GM12801 (cell line): Measurements from ENCODE around the gene PLIN1.

Source experiments
- TF ChIP-seq, protein P1 (sequence below): IDR thresholded peaks from one replicate; pipeline ENCODE4 v1.5.1; 2011; ENCODE audit warnings: control low read depth; ENCODE audit not compliant: insufficient read length; ENCODE audit errors: extremely low read depth

PLIN1 gene, protein sequence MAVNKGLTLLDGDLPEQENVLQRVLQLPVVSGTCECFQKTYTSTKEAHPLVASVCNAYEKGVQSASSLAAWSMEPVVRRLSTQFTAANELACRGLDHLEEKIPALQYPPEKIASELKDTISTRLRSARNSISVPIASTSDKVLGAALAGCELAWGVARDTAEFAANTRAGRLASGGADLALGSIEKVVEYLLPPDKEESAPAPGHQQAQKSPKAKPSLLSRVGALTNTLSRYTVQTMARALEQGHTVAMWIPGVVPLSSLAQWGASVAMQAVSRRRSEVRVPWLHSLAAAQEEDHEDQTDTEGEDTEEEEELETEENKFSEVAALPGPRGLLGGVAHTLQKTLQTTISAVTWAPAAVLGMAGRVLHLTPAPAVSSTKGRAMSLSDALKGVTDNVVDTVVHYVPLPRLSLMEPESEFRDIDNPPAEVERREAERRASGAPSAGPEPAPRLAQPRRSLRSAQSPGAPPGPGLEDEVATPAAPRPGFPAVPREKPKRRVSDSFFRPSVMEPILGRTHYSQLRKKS

DNA sequence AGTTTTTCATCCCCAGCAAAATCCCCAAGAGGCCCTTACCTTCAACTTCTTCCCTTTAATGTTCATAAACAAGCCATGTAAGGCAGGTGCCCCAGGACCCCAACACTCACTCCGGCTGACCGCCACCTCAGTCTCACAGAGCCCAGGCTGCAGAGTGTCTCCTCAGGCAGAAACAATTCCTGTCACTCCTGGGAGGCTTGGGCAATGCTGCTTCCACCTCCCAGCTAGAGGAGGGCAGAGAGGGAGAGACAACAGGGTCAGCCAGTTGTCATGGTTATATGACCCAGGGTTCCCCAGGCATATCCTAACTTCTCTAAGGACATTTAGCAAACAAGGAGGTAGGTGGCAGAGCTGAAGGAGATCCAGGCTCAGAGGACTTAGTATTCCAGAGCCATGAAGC, at the start of gene PLIN1:
Gene PLIN1, minus strand, starts transcription at position 156 of the 400 bp plus-strand sequence. CDS start 1,878 bp downstream, outside the sequence.
- TF ChIP-seq, protein P1, sequence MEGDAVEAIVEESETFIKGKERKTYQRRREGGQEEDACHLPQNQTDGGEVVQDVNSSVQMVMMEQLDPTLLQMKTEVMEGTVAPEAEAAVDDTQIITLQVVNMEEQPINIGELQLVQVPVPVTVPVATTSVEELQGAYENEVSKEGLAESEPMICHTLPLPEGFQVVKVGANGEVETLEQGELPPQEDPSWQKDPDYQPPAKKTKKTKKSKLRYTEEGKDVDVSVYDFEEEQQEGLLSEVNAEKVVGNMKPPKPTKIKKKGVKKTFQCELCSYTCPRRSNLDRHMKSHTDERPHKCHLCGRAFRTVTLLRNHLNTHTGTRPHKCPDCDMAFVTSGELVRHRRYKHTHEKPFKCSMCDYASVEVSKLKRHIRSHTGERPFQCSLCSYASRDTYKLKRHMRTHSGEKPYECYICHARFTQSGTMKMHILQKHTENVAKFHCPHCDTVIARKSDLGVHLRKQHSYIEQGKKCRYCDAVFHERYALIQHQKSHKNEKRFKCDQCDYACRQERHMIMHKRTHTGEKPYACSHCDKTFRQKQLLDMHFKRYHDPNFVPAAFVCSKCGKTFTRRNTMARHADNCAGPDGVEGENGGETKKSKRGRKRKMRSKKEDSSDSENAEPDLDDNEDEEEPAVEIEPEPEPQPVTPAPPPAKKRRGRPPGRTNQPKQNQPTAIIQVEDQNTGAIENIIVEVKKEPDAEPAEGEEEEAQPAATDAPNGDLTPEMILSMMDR: no peak

DNA sequence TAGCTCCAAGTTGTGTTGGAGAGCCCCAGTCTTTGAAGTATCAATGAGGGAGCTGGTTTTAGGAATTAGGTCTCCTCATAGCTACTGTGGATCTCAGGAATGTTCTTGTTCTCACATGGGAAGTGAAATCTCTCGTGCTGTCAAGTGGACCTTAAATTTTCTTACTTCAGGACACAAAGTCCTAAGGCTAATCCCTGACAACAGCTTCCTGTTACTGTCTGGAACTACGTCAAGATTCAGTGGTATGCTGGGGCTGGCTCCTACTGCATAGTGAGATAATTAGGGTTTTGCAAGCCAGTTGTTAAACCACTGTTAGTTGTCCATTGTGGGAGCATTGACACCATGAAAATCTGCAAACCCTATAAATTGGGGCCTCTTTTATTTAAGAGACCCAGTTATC, 49.1 kb upstream of the PLIN1 start:
- TF ChIP-seq, protein P1: no peak

DNA sequence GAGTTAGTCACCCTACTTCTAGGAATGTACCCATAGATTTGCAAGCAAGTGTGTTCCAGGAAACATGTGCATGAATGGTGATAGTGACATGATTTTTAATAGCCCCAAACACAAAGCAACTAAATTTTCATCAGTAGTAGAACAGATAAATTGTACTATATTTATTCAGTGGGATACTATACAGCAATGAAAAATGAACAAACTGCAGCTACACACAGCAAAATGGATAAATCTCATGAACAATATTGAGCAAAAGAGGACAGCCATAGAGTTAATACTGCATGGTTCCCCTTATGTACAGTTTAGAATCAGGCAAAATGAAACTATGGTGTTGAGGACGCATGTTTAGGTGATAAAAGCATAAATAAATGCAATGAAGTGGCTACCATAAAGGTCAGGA, 45.9 kb upstream of the PLIN1 start:
- TF ChIP-seq, protein P1: no peak

DNA sequence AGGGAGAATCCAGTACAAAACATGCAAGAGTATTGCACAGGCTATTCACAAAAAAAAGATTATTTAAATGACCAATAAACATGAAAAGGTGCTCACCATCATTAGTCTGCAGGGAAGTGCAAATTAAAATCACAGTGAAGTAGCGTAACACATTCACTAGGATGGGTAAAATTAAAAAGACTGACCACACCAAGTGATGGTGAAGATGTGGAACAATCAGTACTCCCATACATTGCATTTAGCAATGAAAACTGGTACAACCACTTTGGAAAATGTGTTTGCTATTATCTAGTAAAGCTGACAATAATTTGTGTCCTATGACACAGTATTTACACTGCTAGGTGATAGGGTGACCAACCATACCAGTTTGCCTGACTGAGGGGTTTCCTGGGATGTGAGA, 45.5 kb upstream of the PLIN1 start:
- TF ChIP-seq, protein P1: no peak

DNA sequence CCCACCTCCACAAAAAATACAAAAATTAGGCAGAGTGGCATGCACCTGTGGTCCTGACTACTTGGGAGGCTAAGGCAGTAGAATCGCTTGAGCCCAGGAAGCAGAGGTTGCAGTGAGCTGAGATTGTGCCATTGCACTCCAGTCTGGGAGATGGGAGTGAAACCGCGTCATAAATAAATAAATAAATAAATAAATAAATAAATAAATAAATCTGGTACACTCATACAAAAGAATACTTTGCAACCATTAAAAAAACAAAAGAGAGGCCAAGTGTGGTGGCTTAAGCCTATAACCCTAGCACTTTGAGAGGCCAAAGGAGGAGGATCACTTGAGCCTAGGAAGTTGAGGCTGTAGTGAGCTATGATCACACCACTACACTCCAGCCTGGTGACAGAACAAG, 43.9 kb upstream of the PLIN1 start:
- TF ChIP-seq, protein P1: no peak

DNA sequence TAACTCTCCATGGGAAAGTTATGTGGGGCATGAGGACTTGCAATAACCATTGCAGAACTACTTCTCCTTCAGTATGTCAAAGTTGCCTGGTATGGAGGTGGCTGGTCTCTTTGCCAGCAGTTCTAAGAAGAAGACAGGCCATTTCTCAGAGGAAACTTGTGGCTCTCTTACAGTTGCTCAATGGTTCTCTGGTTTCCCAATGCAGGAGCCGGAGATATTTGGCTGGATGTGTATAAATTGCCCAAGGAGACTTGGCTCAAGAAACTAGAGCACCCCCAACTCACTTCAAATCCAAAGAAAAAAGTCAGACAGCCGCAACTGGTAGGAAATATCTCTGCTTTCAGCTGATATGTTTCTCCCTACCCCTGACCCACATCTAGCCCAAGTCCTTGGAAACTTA, 35.6 kb upstream of the PLIN1 start:
- TF ChIP-seq, protein P1: no peak

DNA sequence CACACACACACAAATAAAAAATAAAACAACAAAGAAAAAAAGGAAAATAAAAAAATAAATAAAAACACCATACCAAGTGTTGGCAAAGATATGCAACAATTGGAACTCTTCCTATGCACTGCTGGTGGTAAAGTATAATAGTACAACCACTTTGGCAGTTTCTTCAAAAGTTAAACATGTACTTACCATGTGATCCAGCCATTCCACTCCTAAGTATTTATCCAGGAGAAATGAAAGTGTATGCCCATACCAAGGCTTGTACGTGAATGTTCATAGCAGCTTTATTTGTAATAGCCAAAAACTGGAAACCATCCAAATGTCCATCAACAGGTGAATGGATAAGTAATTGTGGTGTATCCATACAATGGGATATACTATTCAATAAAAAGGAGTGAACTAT, 28.4 kb upstream of the PLIN1 start:
- TF ChIP-seq, protein P1: no peak
